OCI-LY1 (cell line): ENCODE results near the gene LRFN2.

ENCODE experiments used
- CTCF ChIP-seq: fragments of 200-600 bp; sonication (generic), shearing (Covaris generic); IDR thresholded peaks from 2 replicates; pipeline ENCODE4 v1.5.1; 2017; ENCODE audit warnings: mild to moderate bottlenecking, antibody characterized with exemption, low read length, moderate library complexity, mixed read lengths
- EZH2 ChIP-seq: fragments of 200-600 bp; sonication (generic), shearing (Covaris generic); IDR thresholded peaks from 2 replicates; pipeline ENCODE4 v1.8.0; 2017; ENCODE audit warnings: borderline replicate concordance, mixed run types, mild to moderate bottlenecking, antibody characterized with exemption, low read length, moderate library complexity, mixed read lengths

- no peak for TF ChIP-seq CTCF
- TF ChIP-seq EZH2: no peak
These were observed 8.1 kb downstream of the LRFN2 start for GRCh38 chr6:40579101-40579500.
